HG03521 (cell line): ENCODE measurements around the gene WDR35.

Experiments used
- ATAC-seq: cut with Tn5 transposase; IDR thresholded peaks from one replicate; pipeline ENCODE4 v1.9.1; 2021; ENCODE audit warnings: mild to moderate bottlenecking, moderate library complexity; ENCODE audit not compliant: unreplicated experiment

Gene WDR35

DNA sequence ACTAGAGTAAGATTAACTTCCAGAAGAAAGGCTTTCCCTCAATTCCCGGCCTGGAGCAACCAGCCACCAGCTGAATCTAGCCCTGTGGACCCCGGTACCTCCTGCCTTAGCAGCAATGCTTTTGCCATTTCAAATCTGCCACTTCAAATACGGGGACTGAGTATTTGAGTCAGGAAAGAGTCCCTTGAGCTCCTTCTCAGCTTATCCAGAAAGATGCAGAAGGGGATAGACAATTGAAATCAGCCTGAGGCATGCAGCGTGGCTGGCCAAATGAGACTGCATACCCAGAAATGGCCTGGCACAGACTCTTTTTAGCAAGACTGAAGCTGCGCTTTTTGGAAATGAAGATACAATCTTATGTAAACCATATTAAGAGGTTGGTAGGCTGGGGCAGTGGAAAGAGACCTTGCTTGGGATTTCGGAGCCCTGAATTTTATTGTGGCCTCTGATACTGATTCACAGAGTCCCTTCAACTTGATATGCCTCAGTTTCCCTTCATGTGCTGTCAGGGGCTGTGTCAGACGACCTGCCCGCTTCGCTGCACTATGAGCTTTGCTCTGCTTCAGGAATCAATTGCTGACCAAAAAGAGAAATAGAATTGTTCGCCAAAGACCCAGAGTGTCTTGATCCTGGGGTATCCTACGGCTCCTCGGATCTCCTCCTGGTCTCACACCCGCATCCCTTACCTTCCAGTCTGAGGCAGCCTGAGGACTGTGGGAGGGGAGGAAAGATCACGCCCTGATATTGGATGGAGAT is 21.5 kb upstream of the WDR35 start:
- ATAC-seq = no peak

DNA sequence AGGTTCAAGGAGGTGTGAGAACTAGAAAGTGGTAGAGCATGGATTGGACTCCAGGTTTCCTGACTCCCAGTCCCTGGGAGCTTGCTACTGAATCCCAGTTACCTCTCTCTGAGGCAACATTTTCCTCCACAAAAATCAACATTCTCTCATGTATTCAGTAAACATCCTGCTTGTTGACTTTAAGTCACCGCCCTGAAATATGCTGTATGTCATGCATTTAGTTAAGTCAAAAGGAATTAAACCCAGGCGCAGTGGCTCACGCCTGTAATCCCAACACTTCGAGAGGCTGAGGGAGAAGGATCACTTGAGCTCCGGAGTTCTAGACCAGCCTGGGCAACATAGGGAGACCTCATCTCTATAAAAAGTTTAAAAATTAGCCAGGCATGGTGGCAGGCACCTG is 18.8 kb upstream of the WDR35 start:
- ATAC-seq = no peak

DNA sequence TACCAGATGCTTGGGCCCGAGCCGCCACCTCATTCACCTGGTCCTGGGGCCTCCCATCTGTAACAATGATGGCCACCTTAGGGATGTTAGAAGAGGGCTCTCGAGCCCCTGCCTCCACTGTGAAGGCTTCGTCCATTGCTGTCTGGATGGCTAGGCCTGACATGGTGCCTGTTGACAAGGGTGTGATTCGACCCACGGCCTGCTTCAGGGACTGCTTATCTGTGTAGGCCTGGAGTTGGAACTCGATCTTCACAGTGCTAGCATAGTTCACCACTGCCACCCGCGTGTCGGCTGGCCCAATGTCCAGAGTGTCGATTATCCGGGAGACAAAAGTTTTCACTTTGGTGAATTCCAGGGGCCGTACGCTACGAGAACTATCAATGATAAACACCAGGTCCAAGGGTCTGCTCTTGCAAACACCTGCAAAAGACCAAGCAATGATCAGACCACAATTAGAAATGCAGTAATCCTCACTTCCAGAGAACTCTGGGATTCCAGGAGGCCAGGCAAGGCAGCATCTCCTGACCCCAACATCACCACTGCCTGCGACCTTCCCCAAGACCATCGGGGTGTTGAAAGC is 16.1 kb upstream of the WDR35 start:
- no peak for ATAC-seq

DNA sequence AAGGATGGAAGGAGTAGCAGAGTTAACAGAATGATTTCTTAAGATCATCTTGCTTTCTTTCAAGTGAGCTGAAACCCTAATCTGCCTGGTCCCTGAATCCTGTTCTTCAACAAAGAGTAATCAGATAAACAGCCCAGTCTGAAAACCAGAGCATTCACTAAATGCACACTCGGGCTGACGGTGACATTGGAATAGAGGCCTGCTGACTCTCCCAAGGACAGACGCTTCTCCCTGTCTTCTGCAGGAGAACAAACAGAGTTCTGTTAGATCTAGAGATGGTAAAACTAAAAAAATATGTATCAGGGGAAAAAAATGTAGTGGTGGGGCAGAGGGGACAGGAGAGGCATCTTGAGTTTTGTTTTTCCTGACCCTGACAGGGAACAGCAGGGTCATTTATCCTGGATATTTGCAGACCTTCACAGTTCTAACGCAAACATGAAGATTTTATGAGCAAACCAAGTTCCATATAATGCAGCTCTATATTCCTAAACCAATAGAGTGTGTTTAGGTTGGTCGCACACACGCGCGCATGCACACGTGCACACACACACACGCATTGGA is 15.2 kb upstream of the WDR35 start:
- ATAC-seq = no peak

DNA sequence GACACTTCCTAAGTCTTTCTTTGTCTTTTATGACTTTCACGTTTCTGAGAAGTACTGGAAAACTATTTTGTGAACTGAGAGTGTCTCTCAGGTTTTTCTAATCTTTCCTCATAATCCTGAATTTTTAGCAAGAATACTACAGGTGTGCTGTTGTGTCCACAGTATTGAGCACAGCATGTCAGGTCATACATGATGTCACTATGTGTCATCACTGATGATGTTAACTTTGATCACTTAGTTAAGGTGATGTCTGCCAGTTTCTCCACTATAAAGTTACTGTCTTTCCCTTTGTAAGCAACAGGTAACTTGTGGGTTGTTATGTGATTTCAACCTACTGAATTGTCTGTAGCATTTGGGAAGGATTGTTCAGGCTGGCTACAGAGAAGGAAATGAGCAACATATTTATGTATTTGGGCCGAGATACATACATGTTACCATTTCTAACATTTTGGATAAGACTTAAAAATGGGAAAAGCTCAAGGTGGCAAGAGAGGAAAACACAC is 11.5 kb upstream of the WDR35 start:
- ATAC-seq = no peak

DNA sequence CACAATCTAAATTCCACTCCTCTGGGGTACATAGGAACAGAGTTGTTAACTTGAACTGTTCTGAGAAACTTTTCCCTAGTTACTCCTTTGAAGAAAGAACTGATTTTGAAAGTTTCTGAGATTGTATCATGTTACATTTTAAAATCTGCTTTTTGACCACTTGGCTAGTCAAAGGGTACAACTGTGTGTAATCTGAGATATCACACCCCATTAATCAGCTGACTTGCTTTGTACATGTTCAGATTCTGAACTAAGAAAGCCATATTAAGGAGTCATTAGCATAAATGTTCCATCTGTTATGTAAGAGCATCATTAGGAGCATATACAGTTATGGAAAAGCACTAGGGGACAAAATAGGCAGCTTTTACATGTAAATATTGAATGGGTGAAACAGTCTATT is 3.8 kb upstream of the WDR35 start:
- ATAC-seq = no peak

DNA sequence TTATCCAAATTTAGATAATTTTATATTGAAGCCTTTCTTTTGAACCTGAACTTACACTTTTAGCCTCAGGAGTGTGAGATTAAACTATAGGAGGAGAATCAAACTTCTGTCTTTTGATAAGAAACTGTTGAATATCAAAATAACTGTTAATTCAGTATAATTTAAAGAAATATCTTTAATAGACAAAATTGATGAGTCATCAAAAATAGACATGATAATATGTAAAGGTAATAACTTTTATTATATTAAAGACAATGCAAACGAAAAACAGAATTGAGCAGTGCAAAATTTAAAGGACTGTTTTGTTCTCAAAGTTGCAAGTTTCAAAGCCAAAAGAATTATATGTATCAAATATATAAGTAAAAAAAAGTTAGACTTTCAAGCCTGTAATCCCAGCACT is 2.0 kb upstream of the WDR35 start:
- ATAC-seq = no peak

DNA sequence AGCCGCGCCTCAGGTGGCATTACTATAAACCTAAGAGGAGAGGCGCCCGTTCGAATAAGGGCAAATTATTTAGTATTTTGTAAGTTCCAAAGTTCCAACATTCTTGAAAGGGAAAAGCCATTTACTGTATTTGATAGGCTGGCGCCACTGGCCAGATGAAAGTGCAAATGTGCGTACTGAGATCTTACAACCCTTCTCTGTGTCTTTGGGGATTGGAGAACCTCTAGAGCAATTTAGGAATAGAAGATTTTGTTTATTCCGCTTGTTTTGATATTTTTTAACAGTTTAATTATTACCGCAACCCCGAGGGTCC is 467 bp upstream of the WDR35 start:
- ATAC-seq = no peak

DNA sequence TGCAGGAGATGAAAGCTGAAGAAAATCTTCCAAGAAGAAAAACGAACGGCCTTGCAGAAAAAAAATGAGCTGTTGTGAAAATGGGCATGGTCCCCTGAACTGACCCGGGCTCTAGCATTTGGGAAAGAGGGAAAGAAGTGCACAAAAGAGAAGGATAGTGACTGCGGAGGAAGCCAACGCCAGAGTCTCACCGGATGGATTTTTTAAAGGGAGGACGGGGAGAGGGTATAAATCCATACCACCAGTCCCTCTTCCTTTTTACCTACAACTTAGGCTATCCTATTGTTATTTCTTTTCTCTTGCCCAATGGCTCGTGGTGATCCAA is 601 bp downstream of the WDR35 start:
- ATAC-seq = no peak

DNA sequence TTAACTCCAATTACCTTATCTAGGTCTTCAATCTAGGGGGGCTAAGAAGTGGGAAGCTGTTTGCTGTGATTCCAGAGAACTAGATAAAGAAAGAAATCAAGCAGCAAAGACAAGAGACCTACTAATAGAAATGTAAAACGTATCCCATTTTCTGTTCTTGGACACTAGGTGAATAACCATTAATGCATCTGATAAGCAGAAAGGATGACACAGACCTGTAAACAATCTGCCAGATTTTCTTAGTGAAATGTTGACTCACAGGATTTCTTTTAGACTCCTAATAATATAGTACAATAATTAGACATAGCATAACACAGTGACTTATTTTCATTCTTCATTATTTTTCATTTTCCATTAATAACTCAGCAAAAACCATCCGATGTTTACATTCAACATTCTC is 1.3 kb downstream of the WDR35 start:
- ATAC-seq = no peak

DNA sequence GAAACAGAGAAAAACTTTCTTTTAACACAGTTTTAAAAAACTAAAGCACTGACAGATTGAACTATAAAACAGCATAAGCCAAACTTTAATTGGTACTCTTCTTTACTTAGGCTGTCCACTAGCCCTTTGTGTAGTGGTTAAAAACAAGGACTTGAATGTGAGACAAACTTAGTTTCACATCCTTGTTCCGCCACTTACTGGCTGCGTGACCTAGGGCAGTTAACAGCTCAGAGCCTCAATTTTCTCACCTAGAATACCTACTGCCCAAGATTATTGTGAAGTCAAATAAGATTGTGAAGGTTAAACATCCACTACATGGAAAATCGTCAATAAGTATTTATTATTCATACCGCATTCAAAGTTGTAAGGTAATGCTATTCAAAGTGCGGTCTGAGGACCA is 2.0 kb downstream of the WDR35 start:
- peak; percentile 57 for ATAC-seq

DNA sequence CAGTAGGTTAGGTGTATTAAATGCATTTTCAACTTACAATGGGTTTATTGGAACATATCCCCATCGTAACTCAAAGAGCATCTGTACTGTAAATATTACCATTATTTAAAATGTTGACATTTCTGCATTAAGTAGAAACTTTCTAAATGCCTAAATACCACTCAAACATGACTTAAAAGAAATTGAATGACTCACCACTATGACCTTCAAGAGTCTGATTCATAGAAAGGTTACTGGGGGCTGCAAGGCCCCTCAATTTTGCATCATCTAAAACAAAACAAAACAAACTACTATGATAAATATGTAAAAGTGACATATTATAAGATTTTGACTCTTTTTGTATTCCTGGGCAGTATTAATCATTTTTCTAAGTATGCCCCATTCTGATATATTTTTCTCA is 7.6 kb downstream of the WDR35 start:
- ATAC-seq = no peak

DNA sequence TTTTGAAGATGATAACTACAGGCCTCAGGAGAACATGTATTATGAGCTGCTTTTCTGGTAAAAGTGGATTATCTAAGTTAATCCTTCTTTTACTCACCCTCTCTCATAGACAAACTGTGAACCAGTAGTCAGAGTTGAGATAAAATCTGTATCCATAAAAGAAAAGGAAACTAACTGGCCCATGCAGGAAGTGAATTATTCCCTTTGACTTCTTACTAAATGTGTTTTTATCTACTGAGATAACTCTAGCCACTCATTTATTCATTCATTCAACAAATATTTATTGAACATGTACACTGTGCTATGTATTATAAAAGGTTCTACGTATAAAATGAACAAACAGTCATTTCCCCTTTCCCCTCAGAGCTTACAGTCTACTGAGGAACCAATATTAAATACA is 10.0 kb downstream of the WDR35 start:
- ATAC-seq = no peak

DNA sequence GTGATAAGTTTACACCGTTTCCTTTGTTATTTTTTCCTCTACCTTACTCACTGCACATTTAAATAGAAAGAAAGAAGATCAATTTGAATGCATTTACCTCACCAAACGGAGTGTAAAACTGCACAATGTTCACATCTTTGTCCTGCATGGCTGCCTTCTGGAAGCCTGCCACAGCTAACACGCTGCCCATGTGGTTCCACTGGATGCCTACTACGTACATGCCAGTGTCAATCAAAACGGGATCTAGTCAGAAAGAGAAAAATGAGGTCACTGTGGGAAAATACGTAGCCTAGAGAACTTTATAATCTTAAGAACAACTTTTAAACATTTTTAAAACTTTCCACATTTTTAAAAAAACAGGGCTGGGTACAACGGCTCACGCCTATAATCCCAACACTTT is 16.4 kb downstream of the WDR35 start:
- no peak for ATAC-seq

DNA sequence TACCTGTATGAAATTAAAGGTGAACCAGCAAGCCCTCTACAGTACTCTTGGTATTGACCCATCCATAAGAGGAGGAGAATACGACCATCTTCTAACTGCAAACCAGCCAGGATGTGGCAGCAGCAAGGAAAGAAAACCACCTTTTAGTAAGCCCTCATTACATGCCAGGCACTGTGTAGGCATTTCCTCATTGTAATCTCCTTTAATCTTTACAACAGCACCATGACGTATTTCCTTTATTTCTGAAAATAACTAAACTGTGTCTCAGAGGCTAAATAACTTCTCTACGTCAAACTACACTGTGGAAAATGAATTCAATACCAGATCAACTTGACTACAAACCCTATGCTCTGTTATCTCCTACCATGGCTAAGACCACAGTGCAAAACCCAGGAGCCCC is 18.2 kb downstream of the WDR35 start:
- no peak for ATAC-seq

DNA sequence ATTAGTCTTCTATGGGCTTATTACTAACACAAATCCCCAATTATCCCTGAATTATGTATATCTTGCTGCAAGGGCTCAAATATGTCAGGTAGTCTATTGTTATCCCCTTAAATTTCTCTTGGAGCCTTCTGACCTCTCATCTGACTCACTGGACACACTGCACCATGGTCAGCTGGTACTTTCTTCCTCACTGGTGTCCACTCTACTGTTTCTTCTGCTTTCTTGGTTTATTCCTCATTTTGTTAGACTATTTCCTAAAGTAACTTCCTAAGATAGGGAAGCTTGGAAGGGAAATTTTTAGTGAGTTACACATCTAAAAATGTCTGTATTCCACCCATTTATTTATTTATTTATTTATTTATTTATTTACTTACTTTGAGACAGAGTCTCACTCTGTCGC is 26.5 kb downstream of the WDR35 start:
- no peak for ATAC-seq

DNA sequence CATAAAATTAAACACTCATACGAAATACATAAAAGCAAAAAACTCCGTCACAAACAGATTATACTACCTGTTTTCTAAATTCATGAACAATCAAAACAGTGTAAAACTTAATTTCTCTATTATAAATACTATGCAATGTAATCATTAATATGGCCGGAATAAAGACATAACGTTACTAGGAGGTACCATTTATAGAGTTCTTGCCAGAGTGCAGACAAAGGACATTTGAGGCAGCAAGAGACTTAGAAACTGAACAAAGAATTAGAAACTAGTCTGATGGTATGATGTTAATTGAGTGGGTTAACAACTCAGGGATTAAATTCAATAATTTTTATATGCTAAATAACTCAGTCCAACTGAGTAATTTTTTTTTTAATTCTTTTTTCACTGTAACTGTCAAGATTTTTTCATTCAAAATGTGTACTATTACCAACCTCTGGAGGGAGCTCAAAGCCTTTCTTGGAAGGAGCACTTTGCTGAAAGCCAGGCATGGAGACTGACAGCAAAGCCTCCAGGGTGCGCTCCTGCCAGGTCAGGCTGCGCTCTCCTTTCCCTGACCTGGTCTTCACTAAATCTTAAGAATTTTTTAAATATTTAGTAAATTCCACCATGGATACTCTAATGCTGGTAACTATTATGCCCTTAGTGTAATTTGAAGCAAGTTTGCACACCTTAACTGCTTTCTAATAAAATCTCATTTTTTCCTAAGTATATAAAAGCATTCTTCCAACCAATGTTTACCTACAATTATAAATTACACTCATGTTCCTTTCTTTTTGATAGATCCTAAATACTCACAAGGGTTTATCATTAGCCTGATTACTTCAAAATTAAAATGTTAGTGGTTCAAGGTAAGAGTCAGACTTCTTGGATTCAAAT is 34.1 kb downstream of the WDR35 start:
- peak; percentile 87 for ATAC-seq

DNA sequence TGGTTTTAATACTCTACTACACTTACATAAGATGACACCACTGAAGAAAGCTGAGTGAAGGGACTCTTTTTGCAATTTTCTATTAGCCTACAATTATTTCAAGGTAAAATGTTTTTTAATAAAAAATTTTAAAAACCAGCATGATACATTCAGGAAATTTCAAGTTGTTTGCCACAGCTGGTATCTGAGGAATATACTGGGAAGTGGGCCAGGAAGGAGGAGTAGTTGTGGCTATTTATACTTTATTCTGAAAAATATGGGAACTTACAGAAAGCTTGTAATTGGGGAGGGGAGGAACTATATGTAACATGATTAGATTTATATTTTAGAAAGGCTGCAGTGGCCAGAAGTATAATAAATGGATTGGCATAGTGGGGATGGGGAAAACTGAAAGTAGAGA is 40.8 kb downstream of the WDR35 start:
- no peak for ATAC-seq

DNA sequence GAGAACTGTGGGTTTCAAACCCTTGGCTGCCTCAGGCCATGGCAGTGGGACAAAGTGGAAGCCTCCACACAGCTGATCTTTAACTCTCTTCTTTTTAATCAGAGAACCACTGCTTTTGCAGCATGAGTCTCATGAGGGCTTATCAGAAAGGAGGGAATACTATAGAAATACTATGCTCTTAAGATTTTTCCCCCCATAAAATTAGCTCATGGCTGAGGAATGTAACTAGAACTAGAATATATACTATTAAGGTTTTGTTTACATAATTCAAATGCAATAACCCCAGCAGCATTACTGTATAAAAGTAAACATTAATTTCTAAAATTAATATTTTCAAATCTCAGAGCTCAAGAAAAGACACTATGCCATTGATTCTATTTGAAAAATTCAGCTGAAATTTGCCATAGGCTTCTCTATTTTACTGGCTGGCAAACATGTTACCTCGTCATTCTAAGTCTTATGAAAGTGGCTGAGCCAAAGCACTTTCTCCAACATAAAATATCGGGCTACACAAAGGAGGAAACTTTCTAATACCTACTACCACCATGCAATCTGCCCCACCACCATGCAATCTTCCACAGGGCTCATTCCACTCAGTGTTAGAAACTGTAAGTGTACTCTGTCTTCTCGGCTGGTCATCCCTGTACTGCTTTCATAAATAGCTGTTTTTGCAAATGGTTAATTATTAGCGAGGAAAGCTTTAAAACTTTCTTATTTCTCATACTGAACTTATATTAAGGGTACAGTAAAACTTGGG is 42.5 kb downstream of the WDR35 start:
- ATAC-seq = no peak

DNA sequence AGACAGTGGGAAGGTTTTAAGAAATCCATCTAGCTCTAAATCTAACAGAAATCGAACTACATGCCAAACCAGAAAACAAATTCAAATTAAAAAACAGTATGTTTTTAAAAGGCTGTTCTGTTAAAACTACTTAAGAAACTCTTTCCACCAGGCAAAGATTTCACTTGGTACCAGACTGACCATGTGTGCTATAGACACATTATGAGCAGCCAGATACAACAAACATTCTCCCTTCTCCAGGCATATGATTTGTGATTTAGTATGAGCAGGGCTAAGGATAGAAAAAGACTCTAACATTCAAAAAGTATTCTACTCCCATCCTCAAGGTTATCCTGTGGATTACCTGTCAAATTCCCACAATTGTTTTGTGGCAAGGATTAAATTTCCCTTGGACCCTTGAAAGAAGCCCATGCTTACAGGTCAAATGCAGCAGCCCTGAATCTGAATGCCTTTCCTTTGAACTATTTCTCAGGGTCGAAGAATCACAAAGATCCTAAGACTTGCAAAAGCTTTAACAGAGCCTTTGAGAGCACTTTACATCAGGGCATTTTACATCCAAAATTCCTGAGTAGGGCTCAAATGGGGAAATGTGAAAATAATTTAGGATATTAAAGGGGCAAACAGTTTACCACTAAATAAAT is 45.6 kb downstream of the WDR35 start:
- ATAC-seq = no peak

DNA sequence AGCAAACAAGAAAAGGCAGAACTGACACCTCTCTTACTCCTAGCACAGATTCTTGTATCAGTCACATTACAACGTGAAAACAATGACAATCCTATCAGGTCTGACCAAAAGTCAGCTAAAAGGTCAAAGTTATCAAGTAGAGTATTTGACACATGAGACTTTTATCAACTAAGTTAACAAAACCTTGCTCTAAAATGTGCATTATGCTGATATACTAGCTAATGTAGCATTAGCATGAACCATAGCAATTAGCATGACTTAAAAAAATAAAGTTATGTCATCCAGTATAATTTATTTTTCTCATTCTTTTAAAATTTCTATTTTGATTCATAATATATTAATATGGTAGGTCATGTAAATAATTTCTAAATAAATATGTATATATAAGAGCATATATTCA is 46.7 kb downstream of the WDR35 start:
- no peak for ATAC-seq
